ENCODE data around the gene PLP2.
"Not testable (repeated sequence)": the region's sequence is repeated elsewhere in the genome, so short reads cannot be mapped to it uniquely, and the experiment has no call there.

The PLP2 gene, protein sequence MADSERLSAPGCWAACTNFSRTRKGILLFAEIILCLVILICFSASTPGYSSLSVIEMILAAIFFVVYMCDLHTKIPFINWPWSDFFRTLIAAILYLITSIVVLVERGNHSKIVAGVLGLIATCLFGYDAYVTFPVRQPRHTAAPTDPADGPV

DNA sequence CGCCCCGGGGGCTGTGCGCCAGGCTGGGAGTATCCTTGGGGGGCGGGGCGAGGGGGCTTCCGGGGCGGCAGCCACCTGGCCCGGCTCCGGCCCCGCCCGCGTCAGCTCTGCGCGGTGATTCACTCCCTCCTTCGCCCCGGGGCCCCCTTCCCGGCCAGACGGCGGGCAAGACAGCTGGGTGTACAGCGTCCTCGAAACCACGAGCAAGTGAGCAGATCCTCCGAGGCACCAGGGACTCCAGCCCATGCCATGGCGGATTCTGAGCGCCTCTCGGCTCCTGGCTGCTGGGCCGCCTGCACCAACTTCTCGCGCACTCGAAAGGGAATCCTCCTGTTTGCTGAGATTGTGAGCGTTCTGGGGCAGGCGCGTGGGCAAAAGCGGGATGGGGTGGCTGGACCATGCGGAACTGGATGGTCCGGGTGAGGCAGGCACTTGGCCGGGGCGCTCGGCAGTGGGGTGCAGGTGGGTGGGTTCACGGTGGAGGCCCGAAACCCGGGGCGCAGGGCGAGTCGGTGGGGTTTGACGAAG is at the start of gene PLP2:
Gene PLP2, plus strand, starts transcription at position 147 of the 528 bp plus-strand sequence. Its CDS starts 103 bp downstream, at position 250.
- ChIA-PET CTCF (interaction anchor here (0.7 kb wide), 1 partner anchor 52 kb away, joined by 3 read pairs; no protein-coding TSS in a partner anchor), POLR2A (ENCODE audit: low non-redundant PET) (interaction anchor here (0.8 kb wide), 1 partner anchor 94 kb away, joined by 3 read pairs; no protein-coding TSS in a partner anchor)
- TF ChIP-seq, protein P1, sequence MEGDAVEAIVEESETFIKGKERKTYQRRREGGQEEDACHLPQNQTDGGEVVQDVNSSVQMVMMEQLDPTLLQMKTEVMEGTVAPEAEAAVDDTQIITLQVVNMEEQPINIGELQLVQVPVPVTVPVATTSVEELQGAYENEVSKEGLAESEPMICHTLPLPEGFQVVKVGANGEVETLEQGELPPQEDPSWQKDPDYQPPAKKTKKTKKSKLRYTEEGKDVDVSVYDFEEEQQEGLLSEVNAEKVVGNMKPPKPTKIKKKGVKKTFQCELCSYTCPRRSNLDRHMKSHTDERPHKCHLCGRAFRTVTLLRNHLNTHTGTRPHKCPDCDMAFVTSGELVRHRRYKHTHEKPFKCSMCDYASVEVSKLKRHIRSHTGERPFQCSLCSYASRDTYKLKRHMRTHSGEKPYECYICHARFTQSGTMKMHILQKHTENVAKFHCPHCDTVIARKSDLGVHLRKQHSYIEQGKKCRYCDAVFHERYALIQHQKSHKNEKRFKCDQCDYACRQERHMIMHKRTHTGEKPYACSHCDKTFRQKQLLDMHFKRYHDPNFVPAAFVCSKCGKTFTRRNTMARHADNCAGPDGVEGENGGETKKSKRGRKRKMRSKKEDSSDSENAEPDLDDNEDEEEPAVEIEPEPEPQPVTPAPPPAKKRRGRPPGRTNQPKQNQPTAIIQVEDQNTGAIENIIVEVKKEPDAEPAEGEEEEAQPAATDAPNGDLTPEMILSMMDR (conservative IDR thresholded peaks at IDR 0.05; ENCODE audit: low read depth) = no peak
- H3K27ac ChIP-seq = peak within 1 kb of the TSS; percentile 97
- DNase-seq (ENCODE audit: low spot score) = peak; percentile 53

DNA sequence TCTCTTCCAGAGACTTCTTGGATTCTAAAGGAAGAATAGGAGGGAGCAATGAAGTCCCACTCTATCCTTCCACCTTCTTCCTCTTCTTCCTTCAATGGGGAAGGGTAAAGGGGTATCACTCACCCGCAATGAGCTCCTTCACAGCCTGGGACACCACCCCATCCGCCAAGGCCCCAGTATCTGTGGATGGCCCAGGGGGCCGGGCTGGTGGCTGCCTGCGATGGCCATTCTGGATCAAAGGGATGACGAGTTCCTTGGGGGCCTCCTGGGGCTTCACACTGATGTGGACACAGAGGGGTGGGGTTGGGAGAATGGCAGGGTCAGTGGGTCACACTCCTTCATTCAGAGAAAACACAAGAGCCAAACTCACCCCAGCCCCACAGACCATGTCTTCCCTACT is 49.2 kb upstream of the PLP2 start:
- ChIA-PET CTCF (interaction anchor here (0.5 kb wide), 1 partner anchor 33 kb away, joined by 3 read pairs; no protein-coding TSS in a partner anchor), POLR2A (ENCODE audit: low non-redundant PET) (no interaction called here)
- H3K27ac ChIP-seq = no peak overlapping the region
- TF ChIP-seq, protein P1 (conservative IDR thresholded peaks at IDR 0.05; ENCODE audit: low read depth) = no peak
- DNase-seq (ENCODE audit: low spot score) = no peak

DNA sequence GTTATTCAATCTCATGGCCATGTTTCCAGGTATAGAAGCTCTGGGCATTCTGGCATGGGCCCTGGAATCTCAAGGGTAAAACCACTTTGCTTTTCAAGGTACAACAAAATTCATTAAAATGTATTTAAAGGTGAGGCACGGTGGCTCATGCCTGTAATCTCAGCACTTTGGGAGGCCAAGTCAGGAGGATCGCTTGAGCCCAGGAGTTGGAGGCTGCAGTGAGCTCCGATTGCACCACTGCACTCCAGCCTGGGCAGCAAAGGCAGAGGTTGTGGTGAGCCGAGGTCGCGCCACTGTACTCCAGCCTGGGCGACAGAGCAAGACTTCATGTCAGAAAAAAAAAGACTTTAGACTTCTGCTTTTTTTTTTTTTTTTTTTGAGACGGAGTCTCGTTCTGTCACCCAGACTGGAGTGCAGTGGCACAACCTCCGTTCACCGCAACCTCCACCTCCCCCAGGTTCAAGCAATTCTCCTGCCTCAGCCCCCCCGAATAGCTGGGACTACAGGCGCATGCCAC is 43.9 kb upstream of the PLP2 start:
- H3K27ac ChIP-seq; CTCF ChIA-PET; POLR2A ChIA-PET (ENCODE audit: low non-redundant PET); DNase-seq (ENCODE audit: low spot score): not testable (repeated sequence)

DNA sequence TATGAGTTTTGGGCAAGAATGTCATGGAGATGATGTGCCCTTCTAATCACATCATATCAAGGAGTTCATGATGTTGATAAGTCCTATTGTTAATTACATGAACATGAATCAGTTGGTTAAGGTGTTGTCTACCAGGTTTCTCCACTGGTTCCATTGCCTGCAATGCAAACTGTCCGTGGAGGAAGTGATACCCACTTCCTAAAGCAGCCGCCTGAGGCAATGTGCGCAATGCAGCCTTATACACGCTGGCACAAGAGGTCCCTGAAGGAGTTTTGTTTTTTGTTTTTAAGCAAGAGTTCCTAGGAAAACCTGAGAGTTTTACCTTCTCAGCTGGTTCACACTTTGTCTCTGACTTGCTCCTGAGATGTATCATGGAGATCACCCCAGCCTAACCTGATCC is 42.3 kb upstream of the PLP2 start:
- TF ChIP-seq, protein P1 (conservative IDR thresholded peaks at IDR 0.05; ENCODE audit: low read depth) = no peak
- POLR2A ChIA-PET (ENCODE audit: low non-redundant PET) = no interaction called here
- no peak overlapping the region for H3K27ac ChIP-seq
- CTCF ChIA-PET = no interaction called here
- no peak for DNase-seq (ENCODE audit: low spot score)

DNA sequence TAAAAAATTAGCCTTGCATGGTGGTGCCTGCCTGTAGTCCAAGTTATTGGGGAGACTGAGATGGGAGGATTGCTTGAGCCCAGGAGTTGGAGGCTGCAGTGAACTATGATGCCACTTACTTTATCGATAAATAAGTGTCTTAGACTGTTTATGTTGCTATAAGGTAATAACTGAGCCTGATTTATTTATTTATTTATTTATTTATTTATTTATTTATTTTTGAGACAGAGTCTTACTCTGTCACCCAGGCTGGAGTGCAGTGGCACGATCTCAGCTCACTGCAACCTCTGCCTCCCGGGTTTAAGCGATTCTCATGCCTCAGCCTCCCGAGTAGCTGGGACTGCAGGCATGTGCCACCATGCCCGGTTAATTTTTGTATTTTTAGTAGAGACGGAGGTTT is 39.4 kb upstream of the PLP2 start:
- CTCF ChIA-PET; POLR2A ChIA-PET (ENCODE audit: low non-redundant PET); H3K27ac ChIP-seq; DNase-seq (ENCODE audit: low spot score): not testable (repeated sequence)

DNA sequence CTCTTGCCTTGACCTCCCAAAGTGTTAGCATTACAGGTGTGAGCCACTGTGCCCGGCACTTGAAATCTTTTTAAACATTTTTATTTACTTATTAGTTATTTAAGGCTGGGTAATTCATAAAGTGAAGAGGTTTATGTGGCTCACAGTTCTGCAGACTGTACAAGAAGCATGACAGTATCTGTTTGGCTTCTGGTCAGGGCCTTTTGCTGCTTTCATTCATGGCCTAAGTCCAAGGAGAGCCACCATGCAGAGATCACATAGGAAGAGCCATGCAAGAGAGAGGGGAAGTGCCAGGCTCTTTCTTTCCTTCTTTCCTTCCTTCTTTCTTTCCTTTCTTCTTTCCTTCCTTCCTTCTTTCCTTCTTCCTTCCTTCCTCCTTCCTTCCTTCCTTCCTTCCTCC is 37.9 kb upstream of the PLP2 start:
- no peak overlapping the region for H3K27ac ChIP-seq
- no peak for DNase-seq (ENCODE audit: low spot score)
- TF ChIP-seq, protein P1 (conservative IDR thresholded peaks at IDR 0.05; ENCODE audit: low read depth) = no peak
- ChIA-PET CTCF (no interaction called here), POLR2A (ENCODE audit: low non-redundant PET) (no interaction called here)

DNA sequence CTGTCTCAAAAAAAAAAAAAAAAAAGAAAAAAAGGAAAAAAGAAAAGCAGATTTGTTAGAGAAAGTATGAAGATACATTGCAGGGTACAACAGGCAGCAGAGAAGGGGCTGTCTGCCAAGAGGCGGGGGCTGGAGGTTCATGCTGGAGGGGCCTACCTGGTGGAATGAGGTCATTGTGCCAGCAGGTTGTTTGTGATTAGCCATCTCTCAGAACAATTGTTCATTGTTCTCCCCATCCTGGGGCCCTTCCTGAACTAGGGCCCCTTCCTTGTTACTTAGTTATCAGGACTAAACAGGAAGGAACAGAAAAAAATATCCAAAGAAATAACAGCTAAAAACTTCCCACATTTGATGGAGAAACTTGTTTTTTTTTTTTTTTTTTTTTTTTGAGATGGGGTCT is 34.2 kb upstream of the PLP2 start:
- TF ChIP-seq, protein P1 (conservative IDR thresholded peaks at IDR 0.05; ENCODE audit: low read depth) = no peak
- ChIA-PET CTCF (no interaction called here), POLR2A (ENCODE audit: low non-redundant PET) (no interaction called here)
- no peak overlapping the region for H3K27ac ChIP-seq
- no peak for DNase-seq (ENCODE audit: low spot score)

Data from RWPE1 (cell line).